Thymus (tissue), 11 donors: ENCODE measurements around the gene MYMX. TPM values are rescaled to one million over a fixed set of nuclear protein-coding genes. Genes with fewer than 3 reads are reported as not detected.

ENCODE experiments used
- DNase-seq, 9 donors: peaks; one replicate each; pipeline ENCODE4 v3.0.0-alpha.2; 2013; ENCODE audit warnings: low spot score in 9 of 9, low read depth in 6 of 9, missing footprints in 1 of 9
- H3K27ac ChIP-seq, 2 donors: one replicate each; pipeline ENCODE4 v1.5.1; 2013; ENCODE audit warnings: control low read depth in 1 of 2, low read depth in 1 of 2, low read length in 1 of 2, mild to moderate bottlenecking in 1 of 2, moderate library complexity in 1 of 2
- H3K27me3 ChIP-seq, 2 donors: one replicate each; pipeline ENCODE4 v1.5.1; 2013; ENCODE audit warnings: low read length in 1 of 2; ENCODE audit not compliant: control insufficient read depth in 2 of 2, insufficient read depth in 1 of 2
- H3K36me3 ChIP-seq, 2 donors: one replicate each; pipeline ENCODE4 v1.5.1; 2013; ENCODE audit warnings: low read length in 1 of 2, mild to moderate bottlenecking in 1 of 2, moderate library complexity in 1 of 2; ENCODE audit not compliant: control insufficient read depth in 2 of 2, insufficient read depth in 2 of 2
- H3K4me1 ChIP-seq, 2 donors: one replicate each; pipeline ENCODE4 v1.5.1; 2013; ENCODE audit warnings: low read length in 2 of 2; ENCODE audit not compliant: control insufficient read depth in 2 of 2, insufficient read depth in 2 of 2
- H3K4me3 ChIP-seq, 2 donors: one replicate each; pipeline ENCODE4 v1.5.1; 2013; ENCODE audit warnings: low read length in 2 of 2, control low read depth in 1 of 2, mild to moderate bottlenecking in 1 of 2
- H3K9me3 ChIP-seq, 2 donors: one replicate each; pipeline ENCODE4 v1.5.1; 2013; ENCODE audit warnings: low read length in 1 of 2, mild to moderate bottlenecking in 1 of 2; ENCODE audit not compliant: control insufficient read depth in 2 of 2, insufficient read depth in 1 of 2
- WGBS: extraction: QIAGEN DNeasy Blood & Tissue Kit; methylation state at CpG from one replicate; pipeline ENCODE4 v1.1.7; 2013; 5-methylcytosine and 5-hydroxymethylcytosine counted together
- polyA plus RNA-seq: library from polyadenylated mRNA; stranded (reverse); fragments of 200-250 nt; gene quantifications from one replicate; pipeline ENCODE4 v1.2.3, GENCODE V29; 2013
- total RNA-seq: library from RNA; stranded (reverse); fragments of 120-200 nt; gene quantifications from one replicate; pipeline ENCODE4 v1.2.4, GENCODE V29; 2013
- donor health status: healthy.

The MYMX gene
- total and polyA plus RNA-seq, 2 donors = 0.80 to 1.7 TPM

GRCh38 chr6:44251576-44252524 is 35.1 kb downstream of the MYMX start:
- Histone ChIP-seq H3K4me1 (peaks cover 16 to 39% of the 10 kb centered on the region in 2 donors), H3K27me3 (no peaks in the 10 kb centered on the region), H3K27ac (no peak overlapping the region), H3K4me3 (no peak overlapping the region), H3K9me3 (no peaks in the 10 kb centered on the region), H3K36me3 (peaks cover 61 to 74% of the 10 kb centered on the region in 2 donors)
- WGBS = 96% methylated on average over 14 of the region's 14 CpGs
- no peak for DNase-seq

GRCh38 chr6:44253307-44254101 is 36.8 kb downstream of the MYMX start:
- Histone ChIP-seq H3K27me3 (no peaks in the 10 kb centered on the region), H3K27ac (no peak overlapping the region), H3K4me1 (peaks cover 14 to 37% of the 10 kb centered on the region in 2 donors), H3K4me3 (no peak overlapping the region), H3K36me3 (peaks cover 61 to 74% of the 10 kb centered on the region in 2 donors), H3K9me3 (no peaks in the 10 kb centered on the region)
- 84% methylated on average over 10 of the region's 10 CpGs for WGBS
- peak in 1 of 9 donors; percentile 57 for DNase-seq

- Histone ChIP-seq H3K36me3 (peaks cover 57 to 73% of the 10 kb centered on the region in 2 donors), H3K27me3 (no peaks in the 10 kb centered on the region), H3K9me3 (no peaks in the 10 kb centered on the region), H3K27ac (no peak overlapping the region), H3K4me1 (peaks cover 7 to 30% of the 10 kb centered on the region in 2 donors), H3K4me3 (no peak overlapping the region)
- DNase-seq = no peak
- WGBS = 95% methylated on average over 12 of the region's 12 CpGs
Observed at GRCh38 chr6:44254191-44255104, 37.7 kb downstream of the MYMX start.

- H3K4me3 ChIP-seq = no peak overlapping the region
- H3K36me3 ChIP-seq = peaks cover 56 to 73% of the 10 kb centered on the region in 2 donors
- H3K4me1 ChIP-seq = peaks cover 7 to 30% of the 10 kb centered on the region in 2 donors
Observed at GRCh38 chr6:44255105-44255808, 38.5 kb downstream of the MYMX start.

GRCh38 chr6:44255871-44256774 is 39.4 kb downstream of the MYMX start:
- H3K4me1 ChIP-seq = peaks cover 7 to 30% of the 10 kb centered on the region in 2 donors
- peak overlapping the region; percentile 59 to 87 for H3K27ac ChIP-seq
- DNase-seq = no peak
- H3K4me3 ChIP-seq = peak overlapping the region; percentile 77 to 78
- H3K36me3 ChIP-seq = peaks cover 48 to 72% of the 10 kb centered on the region in 2 donors
- WGBS = 32% methylated on average over 15 of the region's 15 CpGs
- no peaks in the 10 kb centered on the region for H3K9me3 ChIP-seq
- H3K27me3 ChIP-seq = no peaks in the 10 kb centered on the region

More at GRCh38 chr6:44255105-44255808, 38.5 kb downstream of the MYMX start:
- Histone ChIP-seq H3K27me3 (no peaks in the 10 kb centered on the region), H3K9me3 (no peaks in the 10 kb centered on the region), H3K27ac (peak overlapping the region in 1 of 2 donors; percentile 59)
- 93% methylated on average over 16 of the region's 16 CpGs for WGBS
- no peak for DNase-seq

- peak overlapping the region; percentile 77 to 78 for H3K4me3 ChIP-seq
- peak overlapping the region; percentile 59 to 87 for H3K27ac ChIP-seq
- H3K27me3 ChIP-seq = no peaks in the 10 kb centered on the region
- H3K4me1 ChIP-seq = peaks cover 7 to 30% of the 10 kb centered on the region in 2 donors
- H3K36me3 ChIP-seq = peaks cover 46 to 67% of the 10 kb centered on the region in 2 donors
- no peaks in the 10 kb centered on the region for H3K9me3 ChIP-seq
- WGBS = 1% methylated on average over 12 of the region's 12 CpGs
- no peak for DNase-seq
Observed at GRCh38 chr6:44256775-44257024, 40.0 kb downstream of the MYMX start.

GRCh38 chr6:44257025-44257752 is 40.5 kb downstream of the MYMX start, which contains the start of gene SLC35B2:
TSS of gene SLC35B2 (minus strand) at chr6:44257528. CDS start at chr6:44257410, 118 bp downstream.
- Histone ChIP-seq H3K9me3 (no peaks in the 10 kb centered on the region), H3K27me3 (no peaks in the 10 kb centered on the region), H3K27ac (peak within 1 kb of the TSS; percentile 59 to 87), H3K4me3 (peak within 1 kb of the TSS; percentile 77 to 78), H3K36me3 (peaks cover 42 to 64% of the 10 kb centered on the region in 2 donors), H3K4me1 (peaks cover 7 to 30% of the 10 kb centered on the region in 2 donors)
- DNase-seq = peak in 4 of 9 donors; percentile 61 to 85 (median 74)
- 1% methylated on average over 80 of the region's 80 CpGs for WGBS
